Left hindlimb (tissue), 1 donor: ENCODE results near the gene TLN1.

Experiments used
- DNase-seq: peaks from one replicate; pipeline ENCODE4 v3.0.0-alpha.2; 2018

TLN1 gene

DNA sequence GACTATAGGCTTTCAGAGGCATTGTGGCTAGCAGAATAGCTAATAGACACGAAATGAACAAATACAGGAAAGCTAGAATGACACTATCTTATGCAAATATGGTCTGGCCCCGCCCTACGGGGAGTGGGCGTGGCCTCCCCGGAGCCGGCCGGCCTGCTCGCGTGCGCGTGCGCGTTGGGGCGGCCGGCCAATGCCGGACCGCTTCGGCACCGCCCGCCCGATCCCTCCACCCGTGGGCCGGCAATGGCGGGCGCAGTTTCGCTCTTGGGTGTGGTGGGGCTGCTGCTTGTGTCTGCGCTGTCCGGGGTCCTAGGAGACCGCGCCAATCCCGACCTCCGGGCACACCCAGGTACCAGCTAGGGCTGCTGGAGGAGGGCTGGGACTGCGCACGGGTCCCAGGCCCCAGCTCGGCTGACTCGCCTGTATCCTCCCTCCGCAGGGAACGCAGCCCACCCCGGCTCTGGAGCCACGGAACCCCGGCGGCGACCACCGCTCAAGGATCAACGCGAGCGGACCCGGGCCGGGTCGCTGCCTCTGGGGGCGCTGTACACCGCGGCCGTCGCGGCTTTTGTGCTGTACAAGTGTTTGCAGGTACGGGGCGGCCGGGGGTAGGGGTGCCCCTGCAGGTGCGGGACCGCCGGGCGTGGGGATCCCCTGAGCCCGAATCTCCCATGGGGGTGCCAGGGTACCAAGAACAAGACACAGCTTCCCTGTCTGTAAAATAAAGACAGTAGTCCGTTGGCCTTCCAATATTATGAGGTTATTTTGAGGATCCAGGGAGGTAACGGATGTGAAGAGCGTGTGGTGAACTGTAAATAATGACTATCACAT is 73.6 kb downstream of the TLN1 start, which contains the start of gene CCDC107:
Gene CCDC107 (plus strand): TSS at position 156 of the 831 bp plus-strand sequence. CDS start 88 bp downstream, at position 244.
- DNase-seq = peak; percentile 93

GRCh38 chr9:35657546-35658136 is 74.4 kb downstream of the TLN1 start, which contains the start of gene RMRP:
Gene RMRP, minus strand, starts transcription at chr9:35658019.
- peak; percentile 99 for DNase-seq

GRCh38 chr9:35656831-35657545 is 75.0 kb downstream of the TLN1 start:
- DNase-seq = no peak

DNA sequence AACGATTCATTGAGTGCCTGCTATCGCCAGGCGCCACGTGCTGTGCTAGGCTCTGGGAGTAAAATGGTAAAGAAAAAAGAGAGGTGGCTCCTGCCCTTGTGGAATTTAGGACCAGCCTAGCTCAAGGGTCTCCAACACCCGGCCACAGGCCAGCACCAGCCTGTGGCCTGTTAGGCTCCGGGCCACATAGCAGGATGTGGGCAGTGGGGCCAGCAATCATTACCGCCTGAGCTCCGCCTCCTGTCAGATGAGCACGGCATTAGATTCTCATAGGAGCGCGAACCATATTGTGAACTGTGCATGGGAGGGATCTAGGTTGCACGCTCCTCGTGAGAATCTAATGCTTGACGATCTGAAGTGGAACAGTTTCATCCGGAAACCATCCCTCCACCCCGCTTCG is 75.6 kb downstream of the TLN1 start:
- DNase-seq = no peak

DNA sequence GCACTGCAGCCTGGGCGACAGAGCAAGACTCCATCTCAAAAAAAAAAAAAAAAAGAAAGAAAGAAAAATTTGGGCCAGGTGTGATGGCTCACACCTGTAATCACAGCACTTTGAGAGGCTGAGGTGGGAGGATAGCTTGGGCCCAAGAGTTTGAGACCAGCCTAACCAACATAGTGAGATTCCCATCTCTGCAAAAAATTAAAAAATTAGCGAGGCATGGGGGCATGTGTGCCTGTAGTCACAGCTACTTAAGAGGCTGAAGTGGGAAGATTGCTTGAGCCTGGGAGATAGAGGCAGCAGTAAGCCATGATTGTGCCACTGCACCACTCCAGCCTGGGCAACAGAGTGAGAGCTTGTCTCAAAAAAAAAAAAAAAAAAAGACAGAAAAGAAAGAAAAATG is 78.4 kb downstream of the TLN1 start:
- no peak for DNase-seq

DNA sequence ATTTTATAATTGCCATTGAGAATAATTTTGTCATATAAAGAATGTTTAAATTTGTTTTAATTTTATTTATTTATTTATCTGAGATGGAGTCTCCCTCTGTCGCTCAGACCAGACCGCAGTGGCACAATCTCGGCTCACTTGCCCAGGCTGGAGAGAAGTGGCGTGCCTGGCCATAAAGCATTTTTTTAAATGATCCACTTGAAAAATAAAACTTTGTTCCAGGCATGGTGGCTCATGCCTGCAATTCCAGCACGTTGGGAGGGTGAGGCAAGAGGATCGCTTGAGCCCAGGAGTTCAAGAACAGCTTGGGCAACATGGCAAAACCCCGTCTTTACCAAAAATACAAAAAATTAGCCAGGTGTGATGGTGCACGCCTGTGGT is 79.2 kb downstream of the TLN1 start:
- no peak for DNase-seq

- no peak for DNase-seq
Measured at GRCh38 chr9:35651956-35652828, 79.8 kb downstream of the TLN1 start.

DNA sequence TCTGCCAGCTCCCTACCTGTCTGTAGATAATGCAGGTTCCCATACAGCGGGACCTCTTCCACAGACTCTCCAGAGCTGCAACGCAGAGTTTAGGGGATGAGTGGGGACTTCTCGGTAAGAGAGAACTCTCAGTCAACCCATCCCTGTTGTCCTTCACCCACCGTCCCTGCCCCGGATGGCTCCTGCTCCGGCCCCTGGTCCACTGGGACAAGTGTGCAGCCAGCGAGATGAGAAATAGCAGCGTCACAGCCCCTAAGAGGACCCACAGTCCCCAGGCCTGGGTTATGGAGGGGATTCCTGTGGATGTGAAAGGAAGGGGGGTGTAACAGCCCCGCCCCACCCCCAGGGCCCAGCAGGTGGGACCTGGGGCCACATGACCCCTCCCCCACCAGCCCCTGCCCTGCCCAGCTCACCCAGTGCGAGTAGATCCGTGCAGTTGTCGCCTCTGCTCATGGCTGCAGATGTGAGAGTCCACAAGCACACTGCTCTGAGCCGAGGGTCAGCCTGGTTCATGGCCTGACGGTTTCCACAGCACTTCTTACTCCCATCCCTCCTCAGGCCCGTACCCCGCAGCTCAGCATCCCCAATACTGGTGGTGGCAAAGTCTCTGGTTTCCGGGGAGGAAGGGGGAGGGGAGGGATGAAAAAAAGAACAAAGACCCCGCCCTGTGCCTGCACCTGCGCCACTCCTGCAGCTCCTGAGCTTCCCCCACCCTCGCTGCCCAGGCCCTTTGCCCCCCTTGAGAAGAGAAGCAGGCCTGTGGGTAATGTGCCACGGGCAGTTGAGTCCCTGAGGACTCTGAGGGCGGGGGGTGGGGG is 81.4 kb downstream of the TLN1 start, which contains the start of gene SIT1:
Gene SIT1 (minus strand): TSS at position 591 of the 818 bp plus-strand sequence. CDS start 78 bp downstream, at position 513.
- no peak for DNase-seq

GRCh38 chr9:35649431-35650340 is 82.3 kb downstream of the TLN1 start:
- no peak for DNase-seq
